HUDEP-2 (cell line): Measurements from ENCODE around the gene UGT1A10.
"Not testable (repeated sequence)": the region's sequence is repeated elsewhere in the genome, so short reads cannot be mapped to it uniquely, and the experiment has no call there.

Experiments
- DNase-seq, 76 experiments: peaks; one replicate each; lab custom pipeline; 2025; ENCODE audit not compliant: unreplicated experiment in 76 of 76; lab: John Stamatoyannopoulos, UW

The UGT1A10 gene

GRCh38 chr2:233736868-233737653, 100.8 kb downstream of the UGT1A10 start:
- DNase-seq = not testable (repeated sequence)

DNA sequence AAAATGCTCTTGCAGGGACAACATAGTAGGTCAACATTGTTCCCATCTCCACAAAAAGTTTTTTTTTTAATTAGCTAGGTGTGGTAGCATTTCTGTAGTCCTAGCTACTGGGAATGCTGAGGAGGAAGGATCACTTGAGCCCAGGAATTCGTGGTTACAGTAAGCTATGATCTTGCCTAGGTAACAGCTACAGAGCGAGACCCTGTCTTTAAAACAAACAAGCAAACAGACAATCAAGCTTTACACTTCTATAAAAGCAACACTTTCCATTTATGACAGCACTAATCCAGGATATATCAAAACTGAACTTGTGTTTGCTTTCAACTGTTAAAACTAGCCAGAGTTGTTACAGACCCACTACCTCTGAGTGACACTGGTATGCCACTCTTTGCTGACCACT, 104.6 kb downstream of the UGT1A10 start:
- no peak for DNase-seq

GRCh38 chr2:233743464-233744259, 107.4 kb downstream of the UGT1A10 start:
- DNase-seq = no peak

DNA sequence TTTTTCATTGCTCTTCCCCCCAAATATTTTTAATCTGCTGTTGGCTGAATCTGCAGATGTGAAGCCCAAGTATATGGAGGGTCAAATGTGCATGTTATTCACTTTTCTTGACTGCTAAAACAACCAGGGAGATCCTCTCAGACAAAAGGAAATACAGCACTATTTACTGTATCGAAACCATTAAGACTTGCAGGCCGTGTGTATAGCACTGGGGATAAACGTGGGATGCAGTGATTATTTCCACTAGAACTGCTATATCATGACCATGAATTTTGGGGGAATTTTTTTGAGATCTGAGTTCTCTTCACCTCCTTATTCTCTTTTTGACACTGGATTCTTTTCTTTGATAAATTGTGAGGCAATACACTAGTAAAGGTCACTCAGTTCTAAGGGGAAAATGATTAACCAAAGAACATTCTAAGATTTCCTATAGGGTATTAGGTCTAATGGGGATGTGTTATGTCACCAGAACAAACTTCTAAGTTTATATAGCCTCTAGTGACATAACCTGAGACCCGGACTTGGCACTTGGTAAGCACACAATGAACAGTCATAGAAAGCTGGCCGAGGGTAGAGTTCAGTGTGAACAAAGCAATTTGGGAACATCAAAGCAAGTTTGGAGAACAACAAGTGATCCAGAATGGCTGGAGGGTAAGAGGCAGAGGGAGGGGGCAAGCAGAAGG, 109.0 kb downstream of the UGT1A10 start:
- no peak for DNase-seq

- not testable (repeated sequence) for DNase-seq
Observed at GRCh38 chr2:233745838-233746237, 109.6 kb downstream of the UGT1A10 start.

- DNase-seq = no peak
Observed at GRCh38 chr2:233746475-233747282, 110.4 kb downstream of the UGT1A10 start.

GRCh38 chr2:233747283-233747544, 111.0 kb downstream of the UGT1A10 start:
- no peak for DNase-seq

DNA sequence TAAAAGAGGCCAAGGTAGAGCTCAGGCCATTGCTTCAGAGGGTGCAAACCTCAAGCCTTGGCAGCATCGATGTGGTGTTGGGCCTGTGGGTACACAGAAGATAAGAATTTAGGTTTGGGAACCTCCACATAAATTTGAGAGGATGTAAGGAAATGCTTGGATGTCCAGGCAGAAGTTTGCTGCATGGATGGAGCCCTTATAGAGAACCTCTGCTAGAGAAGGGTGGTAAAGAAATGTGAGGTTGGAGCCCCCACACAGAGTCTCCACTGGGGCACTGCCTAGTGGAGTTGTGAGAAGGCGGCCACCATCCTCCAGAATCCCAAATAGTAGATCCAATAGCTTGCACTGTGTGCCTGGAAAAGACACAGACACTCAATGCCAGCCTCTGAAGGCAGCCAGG, 114.4 kb downstream of the UGT1A10 start:
- DNase-seq = not testable (repeated sequence)

DNA sequence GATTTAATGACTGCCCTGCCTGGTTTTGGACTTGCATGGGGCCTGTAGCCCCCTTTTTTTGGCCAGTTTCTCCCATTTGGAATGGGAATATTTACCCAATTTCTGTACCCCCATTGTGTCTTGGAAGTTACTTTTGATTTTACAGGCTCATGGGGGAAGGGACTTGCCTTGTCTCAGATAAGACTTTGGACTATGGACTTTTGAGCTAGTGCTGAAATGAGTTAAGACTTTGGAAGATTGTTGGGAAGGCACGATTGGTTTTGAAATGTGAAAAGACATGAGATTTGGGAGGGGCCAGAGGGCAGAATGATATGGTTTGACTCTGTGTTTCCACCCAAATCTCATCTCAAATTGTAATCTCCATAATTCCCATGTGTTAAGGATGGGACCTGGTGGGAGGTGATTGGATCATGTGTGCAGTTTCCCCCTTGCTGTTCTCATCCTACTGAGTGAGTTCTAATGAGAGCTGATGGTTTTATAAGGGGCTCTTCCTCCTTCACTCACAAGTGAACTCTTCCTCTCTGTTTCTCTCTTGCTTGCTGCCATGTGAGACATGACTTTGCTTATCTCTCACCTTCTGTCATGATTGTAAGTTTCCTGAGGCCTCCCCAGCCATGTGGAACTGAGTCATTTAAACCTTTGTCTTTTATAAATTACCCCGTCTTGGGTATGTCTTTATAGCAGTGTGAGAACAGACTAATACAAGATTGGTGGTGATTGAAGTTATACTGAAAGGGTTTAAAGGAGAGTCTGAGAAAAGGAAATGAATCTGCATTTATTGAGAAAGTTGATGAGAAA, 115.2 kb downstream of the UGT1A10 start:
- DNase-seq = not testable (repeated sequence)

- no peak for DNase-seq
Observed at GRCh38 chr2:233754872-233755611, 118.8 kb downstream of the UGT1A10 start.

GRCh38 chr2:233756429-233757081, 120.3 kb downstream of the UGT1A10 start:
- DNase-seq = no peak

- DNase-seq = no peak
Observed at GRCh38 chr2:233758141-233758540, 121.9 kb downstream of the UGT1A10 start.

DNA sequence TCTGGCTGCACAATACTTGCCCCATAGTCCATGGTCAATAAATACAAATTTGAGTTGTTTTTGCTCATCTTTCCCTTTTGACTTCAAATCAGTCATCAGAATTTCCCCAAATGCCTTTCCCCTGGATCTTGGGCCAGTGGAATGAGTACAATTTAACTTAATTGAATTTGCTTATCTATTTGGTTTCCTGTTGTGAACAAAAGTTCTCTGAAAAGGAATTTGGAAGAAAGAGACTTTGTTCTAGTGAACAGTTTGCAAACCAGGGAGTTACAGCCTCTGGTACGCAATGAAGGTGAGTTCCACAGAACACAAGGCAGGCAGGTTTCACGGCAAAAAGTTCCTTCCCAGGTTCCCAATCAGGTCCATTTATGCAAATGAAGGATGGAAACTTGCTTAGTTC, 122.6 kb downstream of the UGT1A10 start:
- no peak for DNase-seq

- DNase-seq = no peak
Observed at GRCh38 chr2:233760043-233760442, 123.8 kb downstream of the UGT1A10 start, which contains the start of gene UGT1A1. TSS of gene UGT1A1 (plus strand) at chr2:233760270. CDS start at chr2:233760288, 18 bp downstream.

GRCh38 chr2:233761040-233761769, 125.0 kb downstream of the UGT1A10 start:
- no peak for DNase-seq

DNA sequence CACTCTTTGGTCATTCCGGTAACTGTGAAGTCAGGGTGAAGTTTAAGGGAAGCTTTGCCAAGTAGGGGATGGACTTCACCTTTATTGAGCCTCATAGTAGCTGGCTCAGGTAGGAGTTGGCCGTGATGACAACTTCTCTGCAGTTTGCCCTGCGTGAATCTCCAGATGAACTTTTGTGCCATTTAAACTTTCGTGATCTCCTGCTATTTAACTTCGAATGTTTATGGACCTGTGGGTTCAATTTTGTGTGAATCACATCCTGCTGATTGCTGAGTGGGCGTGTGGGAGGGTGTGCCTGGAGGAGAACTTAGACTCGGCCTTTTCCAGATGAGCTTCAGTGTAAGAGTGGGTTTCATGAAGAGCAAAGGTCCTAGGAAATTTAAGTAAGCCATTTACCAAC, 128.0 kb downstream of the UGT1A10 start:
- DNase-seq = no peak

- DNase-seq = no peak
Observed at GRCh38 chr2:233764761-233765160, 128.5 kb downstream of the UGT1A10 start.

GRCh38 chr2:233766416-233766815, 130.2 kb downstream of the UGT1A10 start:
- no peak for DNase-seq
